OCI-LY3 (cell line): Measurements from ENCODE around the gene ZNF423.

Source experiments
- CTCF ChIP-seq: fragments of 200-600, 300-600 bp; sonication (generic); IDR thresholded peaks from 2 replicates; pipeline ENCODE4 v1.5.1; 2014; ENCODE audit warnings: antibody characterized with exemption, low read length, low read depth
- EZH2phosphoT487 ChIP-seq: fragments of 200-600 bp; shearing (Covaris generic); IDR thresholded peaks from 2 replicates; pipeline ENCODE4 v1.6.1; 2018; ENCODE audit warnings: antibody characterized with exemption, mixed run types, low read depth

GRCh38 chr16:49739381-49739780 is 116.5 kb downstream of the ZNF423 start:
- TF ChIP-seq CTCF (no peak), EZH2phosphoT487 (no peak)
